ENCODE measurements around the gene RPN2.

DNA sequence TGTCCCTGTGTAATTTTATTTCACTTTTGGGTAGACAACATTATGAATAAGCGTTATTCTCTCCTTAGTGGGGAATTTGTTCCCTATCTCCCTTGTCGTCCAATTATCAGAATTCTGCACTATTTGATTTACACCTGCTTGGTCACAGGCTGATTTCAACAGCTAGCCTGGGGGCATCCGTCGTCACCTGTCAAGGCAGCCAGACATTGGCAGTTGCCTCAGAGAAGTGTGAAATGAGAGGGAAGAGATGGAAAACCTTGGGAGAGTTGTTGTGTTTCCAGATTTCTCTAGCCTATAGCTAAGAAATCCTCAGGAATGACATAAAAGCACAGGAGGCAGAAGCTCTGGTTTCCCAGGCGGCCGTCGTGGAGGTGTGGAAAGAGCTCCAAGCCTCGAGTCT is 83.4 kb downstream of the RPN2 start:
- TF ChIP-seq, protein P1, sequence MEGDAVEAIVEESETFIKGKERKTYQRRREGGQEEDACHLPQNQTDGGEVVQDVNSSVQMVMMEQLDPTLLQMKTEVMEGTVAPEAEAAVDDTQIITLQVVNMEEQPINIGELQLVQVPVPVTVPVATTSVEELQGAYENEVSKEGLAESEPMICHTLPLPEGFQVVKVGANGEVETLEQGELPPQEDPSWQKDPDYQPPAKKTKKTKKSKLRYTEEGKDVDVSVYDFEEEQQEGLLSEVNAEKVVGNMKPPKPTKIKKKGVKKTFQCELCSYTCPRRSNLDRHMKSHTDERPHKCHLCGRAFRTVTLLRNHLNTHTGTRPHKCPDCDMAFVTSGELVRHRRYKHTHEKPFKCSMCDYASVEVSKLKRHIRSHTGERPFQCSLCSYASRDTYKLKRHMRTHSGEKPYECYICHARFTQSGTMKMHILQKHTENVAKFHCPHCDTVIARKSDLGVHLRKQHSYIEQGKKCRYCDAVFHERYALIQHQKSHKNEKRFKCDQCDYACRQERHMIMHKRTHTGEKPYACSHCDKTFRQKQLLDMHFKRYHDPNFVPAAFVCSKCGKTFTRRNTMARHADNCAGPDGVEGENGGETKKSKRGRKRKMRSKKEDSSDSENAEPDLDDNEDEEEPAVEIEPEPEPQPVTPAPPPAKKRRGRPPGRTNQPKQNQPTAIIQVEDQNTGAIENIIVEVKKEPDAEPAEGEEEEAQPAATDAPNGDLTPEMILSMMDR (conservative IDR thresholded peaks at IDR 0.05; ENCODE audit: low read depth, low read length): no peak
- no peak for TF ChIP-seq EZH2 (IDR thresholded peaks at IDR 0.05; ENCODE audit: borderline replicate concordance, low read depth, low read length, poor library complexity, severe bottlenecking)
